ENCODE results near the gene ANGPT4.

ANGPT4 gene

DNA sequence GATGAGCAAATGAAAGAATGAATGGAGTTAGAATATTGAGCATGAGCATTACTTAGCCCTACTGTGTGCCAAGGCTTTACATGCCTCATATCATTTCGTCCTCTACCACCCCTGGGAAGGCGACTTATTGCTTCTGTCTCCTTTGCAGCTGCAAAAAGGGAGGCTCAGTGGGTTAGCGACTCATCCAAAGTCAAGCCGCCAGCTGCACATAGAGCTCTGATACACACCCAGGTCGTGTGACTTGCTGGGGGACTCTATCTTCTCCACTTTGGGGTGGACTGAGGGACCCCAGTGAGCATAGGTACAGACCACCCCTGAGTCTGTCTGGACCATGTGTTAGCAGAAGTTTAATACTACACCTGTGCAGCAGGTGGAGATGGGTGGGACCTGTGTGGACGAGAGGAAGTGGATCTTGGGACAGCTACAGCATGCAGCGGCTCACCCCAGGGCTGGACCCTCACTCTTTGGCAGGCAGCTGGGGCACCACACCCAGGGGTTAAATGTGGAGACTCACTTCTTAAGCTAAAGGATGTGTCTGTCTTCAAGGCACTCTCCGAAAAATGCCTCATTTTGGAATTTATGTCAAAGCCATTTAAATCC is 36.2 kb upstream of the ANGPT4 start:
- no peak overlapping the region for H3K4me3 ChIP-seq (ENCODE audit: low read depth, low read length)
- TF ChIP-seq, protein P1, sequence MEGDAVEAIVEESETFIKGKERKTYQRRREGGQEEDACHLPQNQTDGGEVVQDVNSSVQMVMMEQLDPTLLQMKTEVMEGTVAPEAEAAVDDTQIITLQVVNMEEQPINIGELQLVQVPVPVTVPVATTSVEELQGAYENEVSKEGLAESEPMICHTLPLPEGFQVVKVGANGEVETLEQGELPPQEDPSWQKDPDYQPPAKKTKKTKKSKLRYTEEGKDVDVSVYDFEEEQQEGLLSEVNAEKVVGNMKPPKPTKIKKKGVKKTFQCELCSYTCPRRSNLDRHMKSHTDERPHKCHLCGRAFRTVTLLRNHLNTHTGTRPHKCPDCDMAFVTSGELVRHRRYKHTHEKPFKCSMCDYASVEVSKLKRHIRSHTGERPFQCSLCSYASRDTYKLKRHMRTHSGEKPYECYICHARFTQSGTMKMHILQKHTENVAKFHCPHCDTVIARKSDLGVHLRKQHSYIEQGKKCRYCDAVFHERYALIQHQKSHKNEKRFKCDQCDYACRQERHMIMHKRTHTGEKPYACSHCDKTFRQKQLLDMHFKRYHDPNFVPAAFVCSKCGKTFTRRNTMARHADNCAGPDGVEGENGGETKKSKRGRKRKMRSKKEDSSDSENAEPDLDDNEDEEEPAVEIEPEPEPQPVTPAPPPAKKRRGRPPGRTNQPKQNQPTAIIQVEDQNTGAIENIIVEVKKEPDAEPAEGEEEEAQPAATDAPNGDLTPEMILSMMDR (IDR thresholded peaks at IDR 0.05; ENCODE audit: low read depth, low read length, missing control alignments), result no peak
- no peak for DNase-seq (ENCODE audit: low read depth)

DNA sequence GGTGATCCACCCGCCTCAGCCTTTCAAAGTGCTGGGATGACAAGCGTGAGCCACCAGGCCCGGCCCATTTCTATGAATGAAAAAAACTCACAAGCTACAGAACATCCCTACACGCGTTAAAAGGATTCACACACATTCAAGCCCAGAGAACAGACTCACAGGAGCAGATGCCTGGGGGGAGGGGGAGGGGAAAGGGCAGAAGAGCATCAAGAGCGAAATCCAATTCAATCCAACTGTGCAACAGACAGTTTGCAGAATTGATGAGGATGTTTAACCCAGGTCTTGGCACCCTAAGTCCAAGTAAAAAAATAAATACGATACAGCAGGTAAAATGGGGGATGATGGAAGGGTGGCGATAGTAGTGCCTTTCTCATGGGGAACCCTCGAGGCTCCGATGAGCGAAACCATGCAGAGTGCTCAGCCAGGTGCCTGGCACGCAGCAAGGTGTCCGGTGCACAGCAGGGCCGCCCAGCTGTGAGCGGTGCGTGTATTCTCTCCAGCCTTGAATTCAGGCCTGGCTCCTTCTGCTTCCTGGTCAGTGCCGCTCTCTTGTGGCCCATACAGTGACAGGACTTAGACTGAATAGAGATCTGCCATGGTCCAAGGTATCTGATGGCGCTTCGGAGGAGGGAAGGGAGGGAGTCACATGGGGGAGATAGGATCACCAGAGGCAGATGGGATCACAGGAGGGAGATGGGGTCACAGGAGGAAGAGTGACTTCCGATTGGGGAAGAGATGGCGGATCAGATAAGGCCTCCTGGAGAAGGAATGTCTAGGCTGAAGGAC is 35.4 kb upstream of the ANGPT4 start:
- TF ChIP-seq, protein P1 (IDR thresholded peaks at IDR 0.05; ENCODE audit: low read depth, low read length, missing control alignments), result no peak
- no peak overlapping the region for H3K4me3 ChIP-seq (ENCODE audit: low read depth, low read length)
- DNase-seq (ENCODE audit: low read depth), result no peak

DNA sequence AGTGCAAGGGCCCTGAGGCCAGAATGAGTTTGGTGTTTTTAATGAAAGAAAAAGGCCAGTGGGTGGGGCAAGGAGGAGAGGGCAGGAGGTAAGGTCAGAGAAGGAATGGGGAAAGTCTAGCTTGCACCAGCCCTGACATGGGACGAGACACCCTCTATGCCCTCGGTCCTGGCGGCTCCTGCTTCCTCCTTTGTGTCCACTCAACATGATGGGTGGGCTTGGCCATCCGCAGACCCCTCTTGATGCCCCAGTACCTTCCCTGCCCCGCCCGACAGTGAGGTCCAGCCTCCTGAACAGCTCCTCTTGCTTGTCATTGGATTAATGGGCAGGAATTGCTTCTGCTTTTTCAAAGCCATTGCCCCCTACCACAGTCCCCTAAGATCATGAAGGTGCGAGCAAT is 33.6 kb upstream of the ANGPT4 start:
- TF ChIP-seq, protein P1 (IDR thresholded peaks at IDR 0.05; ENCODE audit: low read depth, low read length, missing control alignments), result no peak
- H3K4me3 ChIP-seq (ENCODE audit: low read depth, low read length), result no peak overlapping the region
- no peak for DNase-seq (ENCODE audit: low read depth)

DNA sequence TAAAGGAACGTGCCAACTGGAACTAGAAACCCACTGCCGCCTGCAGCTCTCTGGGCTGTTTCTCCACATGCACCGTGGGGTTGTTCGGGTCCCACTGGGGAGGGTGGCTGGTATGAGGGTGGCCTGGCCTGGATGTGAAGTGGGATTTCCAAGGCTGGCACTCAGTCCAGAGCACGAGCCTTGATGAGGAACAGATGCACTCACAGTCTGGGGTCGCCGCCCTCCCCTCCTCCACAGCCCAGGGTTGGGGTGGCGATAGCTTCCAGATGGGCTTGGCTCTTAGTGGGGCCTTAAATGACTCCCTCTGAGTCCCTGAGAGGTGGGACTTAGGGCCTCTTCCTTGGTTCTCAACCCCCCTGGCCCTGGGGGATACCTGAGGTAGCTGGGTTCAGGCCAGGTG is 30.7 kb upstream of the ANGPT4 start:
- DNase-seq (ENCODE audit: low read depth), result no peak
- TF ChIP-seq, protein P1 (IDR thresholded peaks at IDR 0.05; ENCODE audit: low read depth, low read length, missing control alignments), result no peak

DNA sequence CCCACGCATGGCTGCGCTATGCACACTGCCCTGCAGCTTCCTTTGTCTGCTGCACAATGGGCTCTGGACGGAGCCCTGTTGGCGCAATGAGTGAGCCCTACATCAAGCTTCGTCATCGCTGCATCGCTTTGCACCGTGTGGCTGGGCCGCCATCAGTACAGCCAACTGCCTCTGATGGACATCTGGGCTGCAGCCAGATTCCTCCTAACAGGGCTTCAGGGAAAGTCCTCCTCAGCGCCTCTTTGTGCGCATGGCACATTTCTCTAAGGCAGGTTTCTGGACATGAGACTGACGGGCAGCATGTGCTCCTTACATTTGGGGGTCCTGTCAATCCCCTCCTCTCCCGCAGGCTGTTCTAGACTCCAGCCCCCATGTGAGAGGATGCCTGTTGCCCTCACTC is 29.7 kb upstream of the ANGPT4 start:
- H3K4me3 ChIP-seq (ENCODE audit: low read depth, low read length), result no peak overlapping the region
- TF ChIP-seq, protein P1 (IDR thresholded peaks at IDR 0.05; ENCODE audit: low read depth, low read length, missing control alignments), result no peak
- no peak for DNase-seq (ENCODE audit: low read depth)

More for the DNA sequence above, 30.7 kb upstream of the ANGPT4 start:
- no peak overlapping the region for H3K4me3 ChIP-seq (ENCODE audit: low read depth, low read length)

DNA sequence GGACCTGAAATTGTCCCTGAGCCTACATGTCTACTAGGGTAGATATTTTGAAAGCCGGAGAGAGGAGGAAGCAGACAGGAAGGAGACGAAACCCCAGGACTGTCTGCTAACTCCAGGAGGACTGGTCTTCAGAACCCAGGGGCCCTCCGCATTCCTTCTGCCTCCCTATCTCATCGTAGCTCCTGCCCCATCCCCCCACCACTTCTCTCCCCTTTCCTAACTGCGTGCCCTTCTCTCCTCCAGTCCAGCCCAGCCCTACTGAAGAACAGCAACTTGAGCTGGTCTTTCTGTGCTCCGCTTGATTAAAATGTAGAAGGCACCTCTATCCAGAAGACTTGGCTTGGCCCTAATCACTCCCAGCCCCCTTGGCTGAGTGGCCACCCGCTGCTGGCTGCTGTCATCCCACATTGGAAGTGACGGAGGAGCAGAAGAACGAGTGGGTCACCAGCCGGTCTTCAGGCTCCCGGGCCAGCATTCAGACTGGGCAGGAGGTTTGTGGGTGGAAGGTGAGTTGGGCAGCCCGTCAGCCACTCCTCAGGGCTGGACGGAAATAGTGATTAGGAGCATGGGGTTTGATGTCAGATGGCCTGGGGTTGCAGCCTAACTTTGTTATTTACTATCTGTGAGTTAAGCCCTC is 28.8 kb upstream of the ANGPT4 start:
- TF ChIP-seq, protein P1 (IDR thresholded peaks at IDR 0.05; ENCODE audit: low read depth, low read length, missing control alignments), result no peak
- no peak for DNase-seq (ENCODE audit: low read depth)
- no peak overlapping the region for H3K4me3 ChIP-seq (ENCODE audit: low read depth, low read length)
